ENCODE data around the gene MED15.

The MED15 gene

DNA sequence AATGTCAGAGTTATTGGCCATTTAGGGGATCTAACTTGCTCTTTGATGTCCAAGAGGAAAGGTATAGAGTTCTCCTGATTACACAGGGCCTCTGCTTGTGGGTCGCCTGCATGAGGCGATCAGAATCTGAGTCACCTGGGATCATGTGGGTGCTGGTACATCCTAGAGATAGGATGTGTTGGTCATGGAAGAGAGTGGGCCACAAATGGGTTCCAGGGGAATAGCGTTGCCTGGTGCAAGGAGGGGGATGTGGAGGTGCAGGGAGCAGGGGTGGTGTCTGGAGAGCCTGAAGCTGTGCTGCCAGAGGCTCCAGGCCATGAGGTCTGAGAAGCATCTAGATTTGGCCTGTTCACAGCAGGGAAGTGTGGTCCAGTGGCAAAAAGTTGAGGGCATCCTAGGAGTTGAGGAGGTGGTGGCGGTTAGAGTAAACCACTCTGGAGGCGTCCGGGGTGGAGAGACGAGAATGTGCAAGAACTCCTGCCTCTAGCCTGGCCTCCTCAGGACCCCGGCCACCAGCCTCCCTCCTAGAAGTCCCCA, 92.8 kb downstream of the MED15 start:
- no peak overlapping the region for H3K9ac ChIP-seq (ENCODE audit: low read depth, low read length)
- H3K9me3 ChIP-seq (ENCODE audit: control insufficient read depth, insufficient read depth, low read length): no peaks in the 10 kb centered on the region
- peaks cover 3% of the 10 kb centered on the region; the same call in 1 of the 2 replicates for H3K4me1 ChIP-seq (ENCODE audit: insufficient read depth, low read length)

DNA sequence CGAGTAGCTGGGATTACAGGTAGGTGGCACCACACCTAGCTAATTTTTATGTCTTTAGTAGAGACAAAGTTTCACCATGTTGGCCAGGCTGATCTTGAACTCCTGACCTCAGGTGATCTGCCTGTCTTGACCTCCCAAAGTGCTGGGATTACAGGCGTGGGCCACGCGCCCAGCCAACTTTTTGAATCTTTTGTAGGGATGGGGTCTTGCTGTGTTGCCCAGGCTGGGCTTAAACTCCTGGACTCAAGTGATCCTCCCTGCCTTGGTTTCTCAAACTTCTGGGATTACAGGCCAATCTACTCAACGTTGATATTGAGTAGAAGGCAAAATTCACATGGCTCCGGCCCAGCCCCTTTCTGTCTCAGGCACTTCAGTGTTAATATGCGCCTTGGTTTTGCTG, 93.9 kb downstream of the MED15 start:
- H3K9ac ChIP-seq (ENCODE audit: low read depth, low read length): no peak overlapping the region
- H3K9me3 ChIP-seq (ENCODE audit: control insufficient read depth, insufficient read depth, low read length): no peaks in the 10 kb centered on the region
- H3K4me1 ChIP-seq (ENCODE audit: insufficient read depth, low read length): peaks cover 3% of the 10 kb centered on the region; the same call in 1 of the 2 replicates
- H3K36me3 ChIP-seq (ENCODE audit: insufficient read depth, low read length): no peaks in the 10 kb centered on the region

More for the DNA sequence above, 92.8 kb downstream of the MED15 start:
- H3K36me3 ChIP-seq (ENCODE audit: insufficient read depth, low read length): no peaks in the 10 kb centered on the region

- Histone ChIP-seq H3K9me3 (ENCODE audit: control insufficient read depth, insufficient read depth, low read length) (no peaks in the 10 kb centered on the region), H3K9ac (ENCODE audit: low read depth, low read length) (no peak overlapping the region), H3K4me1 (ENCODE audit: insufficient read depth, low read length) (peaks cover 10% of the 10 kb centered on the region; the same call in 1 of the 2 replicates), H3K36me3 (ENCODE audit: insufficient read depth, low read length) (no peaks in the 10 kb centered on the region)
Observed at GRCh38 chr22:20602609-20603164, 95.3 kb downstream of the MED15 start.

DNA sequence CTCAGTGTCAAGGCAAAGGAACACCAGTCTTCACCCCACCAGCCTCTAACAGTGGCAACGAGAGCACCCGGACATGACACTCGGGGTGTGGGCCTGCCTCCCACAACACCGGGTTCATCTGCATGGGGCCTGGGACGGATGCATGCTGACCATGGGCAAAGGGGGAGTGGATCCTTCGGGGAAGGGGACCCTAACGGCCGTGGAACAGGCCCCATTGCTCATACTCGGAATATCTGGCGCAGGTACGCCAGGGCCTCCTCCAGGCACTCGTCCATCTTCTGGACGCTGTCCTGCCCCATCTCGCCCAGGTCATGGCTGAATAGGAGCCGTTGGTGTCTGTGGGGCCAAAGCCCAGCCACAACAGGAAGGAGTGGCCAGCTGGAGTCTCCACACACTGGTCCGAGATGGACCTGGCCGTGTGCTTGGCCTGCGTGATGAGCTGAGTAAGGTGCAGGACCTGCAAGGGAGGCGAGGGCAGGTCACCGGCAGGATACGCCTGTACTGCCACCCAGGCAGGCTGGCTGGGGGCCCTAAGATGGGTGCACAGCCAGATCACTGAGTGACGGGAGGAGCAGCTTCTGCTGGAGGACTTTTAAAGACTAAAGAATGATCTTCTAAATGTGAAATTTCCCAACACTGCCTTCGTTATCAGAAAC, 96.8 kb downstream of the MED15 start:
- Histone ChIP-seq H3K4me1 (ENCODE audit: insufficient read depth, low read length) (peaks cover 10% of the 10 kb centered on the region; the same call in 1 of the 2 replicates), H3K36me3 (ENCODE audit: insufficient read depth, low read length) (no peaks in the 10 kb centered on the region), H3K9me3 (ENCODE audit: control insufficient read depth, insufficient read depth, low read length) (no peaks in the 10 kb centered on the region), H3K9ac (ENCODE audit: low read depth, low read length) (no peak overlapping the region)

- no peaks in the 10 kb centered on the region for H3K9me3 ChIP-seq (ENCODE audit: control insufficient read depth, insufficient read depth, low read length)
- no peaks in the 10 kb centered on the region for H3K36me3 ChIP-seq (ENCODE audit: insufficient read depth, low read length)
- peaks cover 10% of the 10 kb centered on the region; the same call in 1 of the 2 replicates for H3K4me1 ChIP-seq (ENCODE audit: insufficient read depth, low read length)
- no peak overlapping the region for H3K9ac ChIP-seq (ENCODE audit: low read depth, low read length)
Observed at GRCh38 chr22:20604776-20605221, 97.4 kb downstream of the MED15 start.

DNA sequence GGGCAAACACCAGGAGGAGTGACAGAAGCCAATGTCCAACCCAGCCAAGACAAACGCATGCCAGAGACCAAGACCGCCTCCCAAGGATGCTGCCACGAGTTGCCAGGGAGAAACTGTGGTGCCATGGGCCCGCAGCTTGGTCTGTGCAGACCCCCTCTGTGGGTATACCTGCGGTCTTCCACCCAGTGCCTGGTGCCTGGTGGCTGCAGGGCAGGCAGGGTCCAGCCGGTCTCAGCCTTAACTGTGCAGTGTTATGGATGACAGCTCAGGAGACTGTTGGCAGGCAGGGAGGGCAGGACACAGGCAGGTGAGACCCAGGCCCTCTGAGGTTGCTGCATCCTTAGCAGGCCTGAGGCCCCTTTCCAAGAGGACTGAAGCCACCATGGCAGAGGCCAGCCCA, 97.9 kb downstream of the MED15 start:
- Histone ChIP-seq H3K4me1 (ENCODE audit: insufficient read depth, low read length) (peaks cover 10% of the 10 kb centered on the region; the same call in 1 of the 2 replicates), H3K9me3 (ENCODE audit: control insufficient read depth, insufficient read depth, low read length) (no peaks in the 10 kb centered on the region), H3K36me3 (ENCODE audit: insufficient read depth, low read length) (no peaks in the 10 kb centered on the region), H3K9ac (ENCODE audit: low read depth, low read length) (no peak overlapping the region)

GRCh38 chr22:20606041-20606783, 98.8 kb downstream of the MED15 start:
- Histone ChIP-seq H3K36me3 (ENCODE audit: insufficient read depth, low read length) (no peaks in the 10 kb centered on the region), H3K9me3 (ENCODE audit: control insufficient read depth, insufficient read depth, low read length) (no peaks in the 10 kb centered on the region), H3K4me1 (ENCODE audit: insufficient read depth, low read length) (peaks cover 10% of the 10 kb centered on the region; the same call in 1 of the 2 replicates), H3K9ac (ENCODE audit: low read depth, low read length) (no peak overlapping the region)

- Histone ChIP-seq H3K9me3 (ENCODE audit: control insufficient read depth, insufficient read depth, low read length) (no peaks in the 10 kb centered on the region), H3K36me3 (ENCODE audit: insufficient read depth, low read length) (no peaks in the 10 kb centered on the region), H3K9ac (ENCODE audit: low read depth, low read length) (no peak overlapping the region), H3K4me1 (ENCODE audit: insufficient read depth, low read length) (peaks cover 10% of the 10 kb centered on the region; the same call in 1 of the 2 replicates)
Observed at GRCh38 chr22:20606784-20607128, 99.3 kb downstream of the MED15 start.

- Histone ChIP-seq H3K36me3 (ENCODE audit: insufficient read depth, low read length) (no peaks in the 10 kb centered on the region), H3K9ac (ENCODE audit: low read depth, low read length) (no peak overlapping the region), H3K9me3 (ENCODE audit: control insufficient read depth, insufficient read depth, low read length) (no peaks in the 10 kb centered on the region), H3K4me1 (ENCODE audit: insufficient read depth, low read length) (peaks cover 10% of the 10 kb centered on the region; the same call in 1 of the 2 replicates)
Observed at GRCh38 chr22:20607157-20607907, 99.9 kb downstream of the MED15 start.

DNA sequence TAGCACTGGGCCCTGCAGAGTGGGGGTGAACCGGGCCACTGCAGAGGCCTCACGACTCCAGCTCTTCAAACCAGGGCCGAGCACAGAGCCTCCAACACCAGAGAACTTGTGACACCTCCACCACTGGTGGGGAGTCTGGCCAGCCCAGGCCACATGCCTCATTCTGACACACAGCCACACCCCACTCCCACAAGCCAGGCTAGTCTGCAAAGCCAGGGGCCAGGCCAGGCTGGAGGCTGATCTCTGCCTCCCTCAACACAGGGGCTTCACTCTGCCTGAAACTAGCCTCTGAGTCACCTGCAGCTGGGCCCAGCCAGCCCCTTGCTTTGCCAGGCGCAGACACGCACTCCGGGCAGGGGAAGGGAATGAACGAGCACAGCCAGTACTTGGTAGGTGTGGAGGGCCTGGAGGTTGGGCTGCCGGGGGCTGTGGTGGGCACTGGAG, 102.9 kb downstream of the MED15 start:
- Histone ChIP-seq H3K4me1 (ENCODE audit: insufficient read depth, low read length) (peaks cover 10% of the 10 kb centered on the region; the same call in 1 of the 2 replicates), H3K9me3 (ENCODE audit: control insufficient read depth, insufficient read depth, low read length) (no peaks in the 10 kb centered on the region), H3K9ac (ENCODE audit: low read depth, low read length) (no peak overlapping the region), H3K36me3 (ENCODE audit: insufficient read depth, low read length) (no peaks in the 10 kb centered on the region)

DNA sequence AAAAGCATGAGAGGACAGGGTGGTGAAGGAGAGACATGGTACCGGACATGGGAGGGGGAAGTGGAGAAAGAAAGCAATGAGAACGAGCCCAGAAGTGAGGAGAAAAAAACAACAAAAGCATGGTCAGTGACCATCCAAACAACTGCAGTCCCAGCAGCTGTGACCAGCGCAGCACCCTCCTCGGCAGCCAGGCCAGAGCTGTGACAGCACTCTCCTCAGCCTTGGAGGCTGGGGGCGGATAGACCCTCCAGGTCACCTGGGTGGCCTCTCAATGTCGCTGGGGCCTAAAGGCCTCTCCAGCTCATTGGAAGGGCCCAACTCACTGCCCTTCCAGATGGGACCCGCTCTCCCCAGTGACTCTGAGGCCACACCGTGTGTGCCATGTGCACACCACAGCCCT, 103.3 kb downstream of the MED15 start:
- no peaks in the 10 kb centered on the region for H3K9me3 ChIP-seq (ENCODE audit: control insufficient read depth, insufficient read depth, low read length)
- no peaks in the 10 kb centered on the region for H3K36me3 ChIP-seq (ENCODE audit: insufficient read depth, low read length)
- peaks cover 10% of the 10 kb centered on the region; the same call in 1 of the 2 replicates for H3K4me1 ChIP-seq (ENCODE audit: insufficient read depth, low read length)
- no peak overlapping the region for H3K9ac ChIP-seq (ENCODE audit: low read depth, low read length)

DNA sequence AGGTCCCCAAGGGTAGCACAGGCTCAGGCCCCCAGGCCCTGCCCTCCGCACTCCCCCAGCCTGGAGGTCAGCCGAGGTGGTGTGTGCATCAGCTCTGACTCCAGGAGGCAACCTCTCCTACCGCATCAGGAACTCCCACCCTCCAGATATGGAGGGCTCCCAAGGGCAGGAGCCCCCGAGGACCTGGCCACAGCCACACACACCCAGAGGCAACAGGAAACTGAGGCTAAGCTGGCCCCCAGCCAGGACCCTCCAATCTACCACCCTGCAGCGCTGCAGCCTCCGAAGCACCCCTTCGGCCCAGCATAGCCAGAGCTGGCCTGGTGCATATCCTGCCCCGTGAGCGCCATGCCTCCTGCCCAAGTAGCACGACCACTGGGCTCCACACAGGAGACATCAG, 104.0 kb downstream of the MED15 start:
- H3K4me1 ChIP-seq (ENCODE audit: insufficient read depth, low read length): peaks cover 8% of the 10 kb centered on the region; the same call in 1 of the 2 replicates
- no peak overlapping the region for H3K9ac ChIP-seq (ENCODE audit: low read depth, low read length)
- H3K9me3 ChIP-seq (ENCODE audit: control insufficient read depth, insufficient read depth, low read length): no peaks in the 10 kb centered on the region
- H3K36me3 ChIP-seq (ENCODE audit: insufficient read depth, low read length): no peaks in the 10 kb centered on the region

DNA sequence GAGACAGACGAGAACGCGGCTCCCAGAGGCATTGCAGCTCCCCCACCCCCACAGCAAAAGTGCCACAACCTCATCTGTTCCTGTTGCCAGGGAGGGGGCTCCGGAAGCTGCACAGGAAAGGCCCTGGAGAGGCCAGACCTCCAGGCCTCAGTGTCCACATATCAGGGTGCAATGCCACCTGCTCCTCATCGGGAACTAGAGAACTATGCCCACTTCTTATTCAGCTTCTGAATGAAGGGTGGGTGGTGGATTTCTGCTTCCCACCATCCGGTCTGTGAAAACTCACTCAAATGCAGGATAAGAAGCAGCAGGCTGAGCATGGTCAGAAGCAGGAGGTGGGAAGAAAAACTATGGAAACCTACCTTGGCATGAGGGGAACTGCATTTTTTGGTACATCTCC, 105.9 kb downstream of the MED15 start:
- Histone ChIP-seq H3K36me3 (ENCODE audit: insufficient read depth, low read length) (no peaks in the 10 kb centered on the region), H3K9me3 (ENCODE audit: control insufficient read depth, insufficient read depth, low read length) (no peaks in the 10 kb centered on the region), H3K9ac (ENCODE audit: low read depth, low read length) (no peak overlapping the region), H3K4me1 (ENCODE audit: insufficient read depth, low read length) (no peaks in the 10 kb centered on the region)

GRCh38 chr22:20615021-20615420, 107.6 kb downstream of the MED15 start:
- no peak overlapping the region for H3K9ac ChIP-seq (ENCODE audit: low read depth, low read length)
- H3K9me3 ChIP-seq (ENCODE audit: control insufficient read depth, insufficient read depth, low read length): no peaks in the 10 kb centered on the region
- H3K36me3 ChIP-seq (ENCODE audit: insufficient read depth, low read length): no peaks in the 10 kb centered on the region
- no peaks in the 10 kb centered on the region for H3K4me1 ChIP-seq (ENCODE audit: insufficient read depth, low read length)

Measured in ES-I3 (cell line).